GM12878 (cell line): ENCODE measurements around the gene RGSL1. TPM values are rescaled to one million over a fixed set of nuclear protein-coding genes. Genes with fewer than 3 reads are reported as not detected.
"Not testable (repeated sequence)": the region's sequence is repeated elsewhere in the genome, so short reads cannot be mapped to it uniquely, and the experiment has no call there.

Experiments
- ATAC-seq: fragments of 200-7000 bp; cut with Tn5 transposase; 3 replicates; pipeline ENCODE4 v1.9.1; 2020; ENCODE audit warnings: mild to moderate bottlenecking, moderate library complexity
- BruUV-seq: library from RNA; stranded (reverse); fragments of 400-500 nt; replicated peaks from 2 replicates; lab custom pipeline; 2021; lab: Mats Ljungman, UMichigan
- CTCF ChIA-PET: fragments of 300-600 bp; sonication (Branson Sonifier 250); formaldehyde crosslinking; extraction: SDS; loops from one replicate; lab custom pipeline; 2021; ENCODE audit warnings: inconsistent platforms; lab: Yijun Ruan, JAX
- POLR2A ChIA-PET: fragments of 350-600 bp; formaldehyde crosslinking; extraction: SDS; loops from one replicate; lab custom pipeline; 2021; ENCODE audit warnings: inconsistent platforms; lab: Charles Lee
- RAD21 ChIA-PET: fragments of 300-600 bp; sonication (Branson Sonifier 250); formaldehyde crosslinking; loops from one replicate; lab custom pipeline; 2023; ENCODE audit warnings: antibody characterized with exemption; ENCODE audit not compliant: unreplicated experiment; lab: Charles Lee
- SMC1A ChIA-PET: fragments of 300-600 bp; sonication (Branson Sonifier 250); formaldehyde crosslinking; loops from one replicate; lab custom pipeline; 2023; ENCODE audit not compliant: unreplicated experiment, uncharacterized antibody; lab: Charles Lee
- DNase-seq: peaks from one replicate; pipeline ENCODE4 v3.0.0-alpha.2; 2011; ENCODE audit warnings: low read depth, low spot score
- FAIRE-seq: peaks from 3 replicates; lab custom pipeline; 2011; peaks lifted over from hg19 to GRCh38; lab: Jason Lieb, UNC
- H2AFZ ChIP-seq: 2 replicates; pipeline ENCODE4 v1.6.0; 2011; ENCODE audit warnings: low read depth, low read length, control low read depth; ENCODE audit not compliant: control insufficient read depth
- H3K27ac ChIP-seq: 2 replicates; pipeline ENCODE4 v1.5.1; 2011; ENCODE audit warnings: control low read depth; ENCODE audit not compliant: control insufficient read depth, insufficient read depth
- H3K27me3 ChIP-seq, 2 experiments: replicated peaks in 1 of 2; 2 replicates each; pipeline versions ENCODE4 v1.6.0 to v1.6.1; 2011; ENCODE audit warnings: low read length in 1 of 2; ENCODE audit not compliant: control insufficient read depth in 2 of 2, insufficient read depth in 2 of 2
- H3K36me3 ChIP-seq, 2 experiments: 2 replicates each; pipeline ENCODE4 v1.5.1; 2011; ENCODE audit warnings: low read length in 1 of 2; ENCODE audit not compliant: control insufficient read depth in 2 of 2, insufficient read depth in 2 of 2
- H3K4me1 ChIP-seq: 2 replicates; pipeline ENCODE4 v1.6.1; 2011; ENCODE audit warnings: mild to moderate bottlenecking, low read length, moderate library complexity, mixed read lengths; ENCODE audit not compliant: control insufficient read depth, insufficient read depth
- H3K4me2 ChIP-seq: 2 replicates; pipeline ENCODE4 v1.6.0; 2011; ENCODE audit warnings: control low read depth; ENCODE audit not compliant: control insufficient read depth, insufficient read depth
- H3K4me3 ChIP-seq: fragments of 200-600 bp; sonication (generic); 2 replicates; pipeline ENCODE4 v1.5.1; 2016
- H3K79me2 ChIP-seq: 2 replicates; pipeline ENCODE4 v1.6.0; 2011; ENCODE audit warnings: low read length; ENCODE audit not compliant: control insufficient read depth, insufficient read depth
- H3K9ac ChIP-seq: 2 replicates; pipeline ENCODE4 v1.8.0; 2011; ENCODE audit warnings: low read length, control low read depth, mixed read lengths; ENCODE audit not compliant: control insufficient read depth, insufficient read depth
- H3K9me3 ChIP-seq: replicated peaks from 3 replicates; pipeline ENCODE4 v1.5.1; 2011; ENCODE audit warnings: mild to moderate bottlenecking, low read length; ENCODE audit not compliant: control insufficient read depth, insufficient read depth
- H4K20me1 ChIP-seq: 2 replicates; pipeline ENCODE4 v1.6.0; 2011; ENCODE audit not compliant: control insufficient read depth, insufficient read depth
- FOXK2 ChIP-seq: fragments of 450-650 bp; IDR thresholded peaks from 2 replicates; pipeline ENCODE4 v1.6.1; 2017; ENCODE audit warnings: mild to moderate bottlenecking, moderate library complexity
- NRF1 ChIP-seq: conservative IDR thresholded peaks from 2 replicates; pipeline ENCODE4 v1.6.1; 2011; ENCODE audit warnings: mild to moderate bottlenecking, low read depth, low read length, improper control_type of control experiment
- RELA ChIP-seq: fragments of 450-650 bp; IDR thresholded peaks from 2 replicates; pipeline ENCODE4 v1.8.0; 2014; ENCODE audit warnings: borderline replicate concordance; ENCODE audit not compliant: partially characterized antibody
- SMC3 ChIP-seq: IDR thresholded peaks from 2 replicates; pipeline ENCODE4 v1.6.1; 2011; ENCODE audit warnings: low read length, improper control_type of control experiment, borderline replicate concordance
- STAT3 ChIP-seq: IDR thresholded peaks from 2 replicates; pipeline ENCODE4 v1.6.1; 2011; ENCODE audit warnings: low read depth, low read length, improper control_type of control experiment
- WRNIP1 ChIP-seq: IDR thresholded peaks from 2 replicates; pipeline ENCODE4 v1.6.1; 2011; ENCODE audit warnings: low read depth, low read length, improper control_type of control experiment, borderline replicate concordance
- ZNF207 ChIP-seq: fragments of 450-650 bp; IDR thresholded peaks from 2 replicates; pipeline ENCODE4 v1.6.1; 2014; ENCODE audit warnings: antibody characterized with exemption, mild to moderate bottlenecking, borderline replicate concordance
- WGBS: methylation state at CpG from one replicate; pipeline ENCODE4 v1.1.6; 2016; ENCODE audit warnings: low lambda C conversion rate; ENCODE audit not compliant: insufficient replicate concordance, insufficient coverage; ENCODE audit errors: missing lambda C conversion rate; 5-methylcytosine and 5-hydroxymethylcytosine counted together
- in situ Hi-C: fragments of 300-500 bp; cut with MboI; formaldehyde crosslinking; loops from 9 replicates; pipeline ENCODE4 v1.14.3; 2018; ENCODE audit warnings: mixed read lengths
- intact Hi-C: fragments of 100-400 bp; cut with micrococcal nuclease; formaldehyde crosslinking; loops from one replicate; pipeline ENCODE4 v1.14.2; 2022; ENCODE audit not compliant: unreplicated experiment
- polyA plus RNA-seq, 11 experiments: library from polyadenylated mRNA; depleted of rRNA in 4 of 11; unstranded in 6 of 11; stranded (reverse) in 5 of 11; fragments of >200 nt; fragmentation: Nextera tagmentation in 4 of 11; fragmentation: Illumina TruSeq in 1 of 11; extraction: Ambion mirVana in 4 of 11; extraction: Trizol in 1 of 11; gene quantifications; 1 replicate in 1 of 11; 2 replicates in 10 of 11; pipeline versions ENCODE4 v1.2.1 to v1.2.3, GENCODE V29; 2011 to 2016; ENCODE audit warnings: inconsistent platforms in 2 of 11, missing spikeins in 2 of 11, low read depth in 1 of 11
- total RNA-seq, 4 experiments: library from RNA; depleted of rRNA in 3 of 4; stranded (reverse); fragments of >200 nt in 3 of 4; fragmentation: Illumina TruSeq in 1 of 4; extraction: Trizol in 1 of 4; gene quantifications; 2 replicates each; pipeline versions ENCODE4 v1.2.1 to v1.2.3, GENCODE V29; 2013 to 2021
- TF ChIP-seq, protein P1 (sequence below): fragments of 450-650 bp; IDR thresholded peaks from 2 replicates; pipeline ENCODE4 v1.6.1; 2018; ENCODE audit warnings: borderline replicate concordance, mild to moderate bottlenecking; ENCODE audit not compliant: partially characterized antibody

RGSL1 gene
- total and polyA plus RNA-seq, 10 of the 15 experiments (the other 5 are each of a cell fraction or from before 2014, with no cell fraction given): 0.05 to 0.28 (median 0.27) TPM; not detected in 5

DNA sequence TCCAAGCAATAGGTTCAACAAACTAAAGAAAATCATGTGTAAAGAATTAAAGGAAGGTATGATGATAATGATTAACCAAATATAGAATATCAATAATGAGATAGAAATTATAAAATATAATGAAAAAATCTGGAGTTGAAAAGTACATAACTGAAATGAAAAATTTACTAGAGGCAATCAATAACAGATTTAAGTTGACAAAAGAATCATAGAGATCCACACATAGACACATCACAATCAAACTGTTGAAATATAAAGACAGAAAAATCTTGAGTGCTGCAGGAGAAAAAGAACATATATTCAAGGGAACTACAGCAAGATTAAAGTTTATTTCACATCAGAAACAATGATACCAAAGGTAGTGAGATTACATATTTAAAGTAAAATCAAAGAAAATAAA lies 75.4 kb downstream of the RGSL1 start (continued):
- TF ChIP-seq NRF1: no peak

DNA sequence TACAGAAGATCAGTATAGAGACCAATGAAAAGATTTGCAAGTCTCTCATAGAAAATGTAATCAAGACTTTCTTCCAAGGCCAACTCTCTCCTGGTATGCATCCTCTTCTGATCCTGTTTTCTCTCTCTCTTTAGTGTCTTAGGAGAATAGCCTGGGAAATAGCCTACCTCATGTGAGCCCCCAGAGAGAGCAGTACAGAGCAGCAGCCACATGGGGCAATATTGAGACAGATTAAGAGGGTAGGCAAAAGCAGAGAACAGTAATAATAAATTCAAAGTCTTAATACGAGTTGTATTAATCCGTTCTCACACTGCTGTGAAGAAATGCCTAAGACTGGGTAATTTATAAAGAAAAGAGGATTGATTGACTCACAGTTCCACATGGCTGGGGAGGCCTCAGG lies 77.7 kb downstream of the RGSL1 start:
- Histone ChIP-seq H3K4me2 (no peak overlapping the region), H3K4me3 (no peak overlapping the region), H3K27ac (no peak overlapping the region), H3K79me2 (no peaks in the 10 kb centered on the region), H3K9ac (no peak overlapping the region), H2AFZ (no peak overlapping the region), H4K20me1 (no peaks in the 10 kb centered on the region), H3K27me3 (no peaks in the 10 kb centered on the region), H3K36me3 (no peaks in the 10 kb centered on the region), H3K9me3 (no peaks in the 10 kb centered on the region; the same call in 2 of the 3 replicates), H3K4me1 (no peaks in the 10 kb centered on the region)
- intact Hi-C loops: no loop called here
- SMC1A ChIA-PET: no interaction called here
- RAD21 ChIA-PET: no interaction called here
- 19% methylated on average over 2 of the region's 2 CpGs for WGBS
- no TSS peak for BruUV-seq
- no peak for ATAC-seq
- in situ Hi-C loops: no loop called here
- FAIRE-seq: no peak
- CTCF ChIA-PET: no interaction called here
- TF ChIP-seq ZNF207 (no peak), STAT3 (no peak), WRNIP1 (no peak), SMC3 (no peak), FOXK2 (no peak), RELA (no peak)
- TF ChIP-seq, protein P1, sequence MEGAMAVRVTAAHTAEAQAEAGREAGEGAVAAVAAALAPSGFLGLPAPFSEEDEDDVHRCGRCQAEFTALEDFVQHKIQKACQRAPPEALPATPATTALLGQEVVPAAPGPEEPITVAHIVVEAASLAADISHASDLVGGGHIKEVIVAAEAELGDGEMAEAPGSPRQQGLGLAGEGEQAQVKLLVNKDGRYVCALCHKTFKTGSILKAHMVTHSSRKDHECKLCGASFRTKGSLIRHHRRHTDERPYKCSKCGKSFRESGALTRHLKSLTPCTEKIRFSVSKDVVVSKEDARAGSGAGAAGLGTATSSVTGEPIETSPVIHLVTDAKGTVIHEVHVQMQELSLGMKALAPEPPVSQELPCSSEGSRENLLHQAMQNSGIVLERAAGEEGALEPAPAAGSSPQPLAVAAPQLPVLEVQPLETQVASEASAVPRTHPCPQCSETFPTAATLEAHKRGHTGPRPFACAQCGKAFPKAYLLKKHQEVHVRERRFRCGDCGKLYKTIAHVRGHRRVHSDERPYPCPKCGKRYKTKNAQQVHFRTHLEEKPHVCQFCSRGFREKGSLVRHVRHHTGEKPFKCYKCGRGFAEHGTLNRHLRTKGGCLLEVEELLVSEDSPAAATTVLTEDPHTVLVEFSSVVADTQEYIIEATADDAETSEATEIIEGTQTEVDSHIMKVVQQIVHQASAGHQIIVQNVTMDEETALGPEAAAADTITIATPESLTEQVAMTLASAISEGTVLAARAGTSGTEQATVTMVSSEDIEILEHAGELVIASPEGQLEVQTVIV: no peak
- POLR2A ChIA-PET: no interaction called here
- DNase-seq: no peak

DNA sequence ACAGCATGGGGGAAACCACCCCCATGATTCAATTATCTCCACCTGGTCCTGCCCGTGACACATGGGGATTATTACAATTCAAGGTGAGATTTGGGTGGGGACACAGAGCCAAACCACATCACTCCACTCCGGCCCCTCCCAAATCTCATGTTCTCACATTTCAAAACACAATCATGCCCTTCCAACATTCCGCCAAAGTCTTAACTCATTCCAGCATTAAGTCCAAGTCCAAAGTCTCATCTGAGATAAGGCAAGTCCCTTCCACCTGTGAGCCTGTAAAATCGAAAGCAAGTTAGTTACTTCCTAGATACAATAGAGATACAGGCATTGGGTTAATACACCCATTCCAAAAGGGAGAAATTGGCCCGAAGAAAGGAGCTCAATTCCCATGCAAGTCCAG lies 78.3 kb downstream of the RGSL1 start:
- 49% methylated on average over 5 of the region's 5 CpGs for WGBS
- BruUV-seq, H3K9me3 ChIP-seq, FAIRE-seq, H3K4me3 ChIP-seq, H3K36me3 ChIP-seq, POLR2A ChIA-PET, intact Hi-C loops, H3K4me1 ChIP-seq, H2AFZ ChIP-seq, DNase-seq, H3K4me2 ChIP-seq, SMC1A ChIA-PET, H3K27ac ChIP-seq, H3K9ac ChIP-seq, H3K27me3 ChIP-seq, H4K20me1 ChIP-seq, CTCF ChIA-PET, RAD21 ChIA-PET, ATAC-seq, in situ Hi-C loops, H3K79me2 ChIP-seq: not testable (repeated sequence)
